Occipital lobe (tissue), 2 donors: Measurements from ENCODE around the gene NEUROD1. TPM values are rescaled to one million over a fixed set of nuclear protein-coding genes. Genes with fewer than 3 reads are reported as not detected.

ENCODE experiments used
- DNase-seq: peaks from one replicate; lab custom pipeline; 2025; lab: John Stamatoyannopoulos, UW
- total RNA-seq: library from RNA; depleted of rRNA; stranded (reverse); fragments of >200 nt; gene quantifications from one replicate; pipeline ENCODE4 v1.2.3, GENCODE V29; 2014

Gene NEUROD1
- total RNA-seq, 1 donor from 2014 or later: 3.3 TPM

- DNase-seq: no peak
Measured at GRCh38 chr2:181680937-181681811, 857 bp upstream of the NEUROD1 start.

- no peak for DNase-seq
Measured at GRCh38 chr2:181679544-181679979, 755 bp downstream of the NEUROD1 start.

GRCh38 chr2:181678861-181679543 lies 1.3 kb downstream of the NEUROD1 start:
- DNase-seq: no peak

GRCh38 chr2:181677912-181678586 lies 2.3 kb downstream of the NEUROD1 start:
- DNase-seq: no peak

GRCh38 chr2:181675254-181675653 lies 5.1 kb downstream of the NEUROD1 start:
- no peak for DNase-seq

- no peak for DNase-seq
Measured at GRCh38 chr2:181674461-181674860, 5.9 kb downstream of the NEUROD1 start.

GRCh38 chr2:181673173-181673572 lies 7.1 kb downstream of the NEUROD1 start:
- DNase-seq: no peak

- DNase-seq: no peak
Measured at GRCh38 chr2:181672255-181673008, 7.9 kb downstream of the NEUROD1 start.

- DNase-seq: no peak
Measured at GRCh38 chr2:181670632-181671031, 9.7 kb downstream of the NEUROD1 start.

GRCh38 chr2:181667234-181667633 lies 13.1 kb downstream of the NEUROD1 start:
- no peak for DNase-seq

- no peak for DNase-seq
Measured at GRCh38 chr2:181662287-181662686, 18.0 kb downstream of the NEUROD1 start.

- DNase-seq: no peak
Measured at GRCh38 chr2:181660181-181660580, 20.1 kb downstream of the NEUROD1 start.

- DNase-seq: no peak
Measured at GRCh38 chr2:181658444-181658843, 21.9 kb downstream of the NEUROD1 start.

GRCh38 chr2:181657379-181657778 lies 22.9 kb downstream of the NEUROD1 start:
- DNase-seq: no peak

- DNase-seq: no peak
Measured at GRCh38 chr2:181656450-181657291, 23.6 kb downstream of the NEUROD1 start, which contains the start of gene CERKL. Gene CERKL (minus strand): TSS chr2:181657105. CDS start chr2:181657006, 99 bp downstream.

- no peak for DNase-seq
Measured at GRCh38 chr2:181655519-181655918, 24.8 kb downstream of the NEUROD1 start.

- no peak for DNase-seq
Measured at GRCh38 chr2:181649436-181649979, 30.8 kb downstream of the NEUROD1 start.

GRCh38 chr2:181648478-181649155 lies 31.7 kb downstream of the NEUROD1 start:
- no peak for DNase-seq

GRCh38 chr2:181646415-181646987 lies 33.8 kb downstream of the NEUROD1 start:
- no peak for DNase-seq
